Measurements from ENCODE around the gene PAXIP1.

PAXIP1 gene

GRCh38 chr7:154915600-154915999 lies 87.3 kb downstream of the PAXIP1 start:
- TF ChIP-seq REST (IDR thresholded peaks at IDR 0.05; ENCODE audit: low read depth): no peak
- TF ChIP-seq YY1 (IDR thresholded peaks at IDR 0.05; ENCODE audit: low read depth): no peak
- no peak for TF ChIP-seq NFIC (IDR thresholded peaks at IDR 0.05)
- TF ChIP-seq RAD21 (IDR thresholded peaks at IDR 0.05; ENCODE audit: low read depth): no peak
- TF ChIP-seq ZBTB7A (IDR thresholded peaks at IDR 0.05; ENCODE audit: low read depth): no peak
- TF ChIP-seq TEAD4 (IDR thresholded peaks at IDR 0.05): no peak
- TF ChIP-seq TAF1 (IDR thresholded peaks at IDR 0.05; ENCODE audit: low read depth): no peak
- no peak for TF ChIP-seq CREB1 (IDR thresholded peaks at IDR 0.05; ENCODE audit: low read depth)

- TF ChIP-seq CEBPB (IDR thresholded peaks at IDR 0.05) (no peak), EP300 (IDR thresholded peaks at IDR 0.05; ENCODE audit: borderline replicate concordance) (no peak), USF1 (IDR thresholded peaks at IDR 0.05) (no peak), MAX (IDR thresholded peaks at IDR 0.05) (no peak)
Observed at GRCh38 chr7:154914996-154915380, 87.9 kb downstream of the PAXIP1 start.

- TF ChIP-seq USF1 (IDR thresholded peaks at IDR 0.05): no peak
- no peak for TF ChIP-seq RAD21 (IDR thresholded peaks at IDR 0.05; ENCODE audit: low read depth)
- no peak for TF ChIP-seq EP300 (IDR thresholded peaks at IDR 0.05; ENCODE audit: borderline replicate concordance)
- no peak for TF ChIP-seq TEAD4 (IDR thresholded peaks at IDR 0.05)
- no peak for TF ChIP-seq CEBPB (IDR thresholded peaks at IDR 0.05)
- no peak for TF ChIP-seq EGR1 (IDR thresholded peaks at IDR 0.05)
- TF ChIP-seq YY1 (IDR thresholded peaks at IDR 0.05; ENCODE audit: low read depth): no peak
Observed at GRCh38 chr7:154914308-154914995, 88.5 kb downstream of the PAXIP1 start.

GRCh38 chr7:154913638-154914307 lies 89.2 kb downstream of the PAXIP1 start:
- TF ChIP-seq TEAD4 (IDR thresholded peaks at IDR 0.05) (no peak), REST (IDR thresholded peaks at IDR 0.05; ENCODE audit: low read depth) (no peak), TCF12 (IDR thresholded peaks at IDR 0.05; ENCODE audit: low read depth) (no peak), RAD21 (IDR thresholded peaks at IDR 0.05; ENCODE audit: low read depth) (peak; percentile 87), NFIC (IDR thresholded peaks at IDR 0.05) (no peak), ZBTB7A (IDR thresholded peaks at IDR 0.05; ENCODE audit: low read depth) (no peak), CEBPB (IDR thresholded peaks at IDR 0.05) (no peak), EGR1 (IDR thresholded peaks at IDR 0.05) (no peak), CREB1 (IDR thresholded peaks at IDR 0.05; ENCODE audit: low read depth) (no peak), MAX (IDR thresholded peaks at IDR 0.05) (0 out of 2 replicates have a peak, but pooled peaks have one; percentile 21), FOXM1 (IDR thresholded peaks at IDR 0.05; ENCODE audit: borderline replicate concordance, low read depth) (no peak), YY1 (IDR thresholded peaks at IDR 0.05; ENCODE audit: low read depth) (no peak), USF1 (IDR thresholded peaks at IDR 0.05) (no peak), EP300 (IDR thresholded peaks at IDR 0.05; ENCODE audit: borderline replicate concordance) (no peak), TAF1 (IDR thresholded peaks at IDR 0.05; ENCODE audit: low read depth) (no peak)

- TF ChIP-seq ZBTB7A (IDR thresholded peaks at IDR 0.05; ENCODE audit: low read depth): no peak
- TF ChIP-seq RAD21 (IDR thresholded peaks at IDR 0.05; ENCODE audit: low read depth): no peak
- no peak for TF ChIP-seq TAF1 (IDR thresholded peaks at IDR 0.05; ENCODE audit: low read depth)
Observed at GRCh38 chr7:154912871-154913637, 89.9 kb downstream of the PAXIP1 start.
